GM18873 (cell line): Measurements from ENCODE around the gene CDCA4.
A peak's percentile ranks its signal among the peaks of the same experiment; 100 is the strongest.
"Not testable (repeated sequence)": the region's sequence is repeated elsewhere in the genome, so short reads cannot be mapped to it uniquely, and the experiment has no call there.

Experiments used
- ATAC-seq: cut with Tn5 transposase; IDR thresholded peaks from one replicate; pipeline ENCODE4 v1.9.1; 2021; ENCODE audit warnings: mild to moderate bottlenecking, moderate library complexity, moderate number of reproducible peaks; ENCODE audit not compliant: unreplicated experiment, low FRiP score

CDCA4 gene

GRCh38 chr14:105020815-105021655, at the start of gene CDCA4:
Gene CDCA4, minus strand, starts transcription at chr14:105021083. Its CDS starts 9,154 bp downstream, at chr14:105011929.
- peak; percentile 47 for ATAC-seq

GRCh38 chr14:105069871-105070759, 49.2 kb upstream of the CDCA4 start:
- no peak for ATAC-seq

GRCh38 chr14:105069522-105069870, 48.6 kb upstream of the CDCA4 start:
- no peak for ATAC-seq

GRCh38 chr14:105068818-105069217, 47.9 kb upstream of the CDCA4 start:
- ATAC-seq = no peak

- no peak for ATAC-seq
These were observed 47.1 kb upstream of the CDCA4 start for GRCh38 chr14:105067969-105068301.

- no peak for ATAC-seq
These were observed 46.5 kb upstream of the CDCA4 start for GRCh38 chr14:105067140-105067968.

GRCh38 chr14:105066240-105067071, 45.6 kb upstream of the CDCA4 start:
- ATAC-seq = no peak

GRCh38 chr14:105065280-105066228, 44.7 kb upstream of the CDCA4 start, which contains the start of gene GPR132:
Gene GPR132, minus strand, starts transcription at chr14:105065430. Its CDS starts 10,010 bp downstream, at chr14:105055420.
- peak; percentile 52 for ATAC-seq

- no peak for ATAC-seq
These were observed 43.8 kb upstream of the CDCA4 start for GRCh38 chr14:105064721-105065143.

- no peak for ATAC-seq
These were observed 43.1 kb upstream of the CDCA4 start for GRCh38 chr14:105064001-105064400.

GRCh38 chr14:105063506-105063905, 42.6 kb upstream of the CDCA4 start:
- ATAC-seq = not testable (repeated sequence)

GRCh38 chr14:105063056-105063455, 42.2 kb upstream of the CDCA4 start:
- no peak for ATAC-seq

GRCh38 chr14:105062048-105062433, 41.2 kb upstream of the CDCA4 start:
- no peak for ATAC-seq

GRCh38 chr14:105061428-105062047, 40.7 kb upstream of the CDCA4 start:
- no peak for ATAC-seq

- no peak for ATAC-seq
These were observed 40.0 kb upstream of the CDCA4 start for GRCh38 chr14:105060751-105061427.

GRCh38 chr14:105059925-105060565, 39.2 kb upstream of the CDCA4 start:
- no peak for ATAC-seq
